Measurements from ENCODE around the gene SON. TPM values are rescaled to one million over a fixed set of nuclear protein-coding genes. Genes with fewer than 3 reads are reported as not detected.
"Not testable (repeated sequence)": the region's sequence is repeated elsewhere in the genome, so short reads cannot be mapped to it uniquely, and the experiment has no call there.

SON gene
- total RNA-seq, 4 donors from 2014 or later, result 134 to 474 (median 401) TPM

DNA sequence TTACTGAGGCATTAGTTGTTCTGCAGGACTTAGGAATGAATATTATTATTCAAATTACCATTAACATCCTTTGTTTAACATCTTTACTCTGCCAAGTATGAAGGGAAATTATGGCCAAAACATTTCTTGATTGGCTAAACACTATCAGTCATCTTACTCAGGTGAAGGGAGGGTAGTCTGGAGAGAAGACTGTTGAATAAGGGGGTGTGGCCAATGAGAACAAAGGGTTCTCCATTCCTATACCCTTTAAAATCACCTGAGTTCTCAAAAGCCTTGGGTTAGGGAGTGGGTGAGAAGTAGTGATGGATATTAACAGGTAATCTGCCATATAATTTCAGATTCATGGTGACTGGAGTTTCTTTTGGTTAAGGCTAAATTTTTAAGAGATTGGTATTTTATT, 79.4 kb downstream of the SON start:
- ATAC-seq, result no peak
- H3K4me3 ChIP-seq, result no peak overlapping the region
- H3K27me3 ChIP-seq, result no peaks in the 10 kb centered on the region
- H3K27ac ChIP-seq, result no peak overlapping the region
- no peaks in the 10 kb centered on the region for H3K4me1 ChIP-seq
- TF ChIP-seq EP300 (IDR thresholded peaks at IDR 0.05), result no peak
- no peak for TF ChIP-seq POLR2A (IDR thresholded peaks at IDR 0.05)
- no peak for TF ChIP-seq POLR2AphosphoS5 (IDR thresholded peaks at IDR 0.05)
- TF ChIP-seq CTCF (IDR thresholded peaks at IDR 0.05), result no peak
- H3K36me3 ChIP-seq, result peaks cover 0 to 79% of the 10 kb centered on the region in 2 donors
- H3K9me3 ChIP-seq, result no peaks in the 10 kb centered on the region

GRCh38 chr21:33626151-33626550, 83.3 kb downstream of the SON start:
- not testable (repeated sequence) for H3K4me3 ChIP-seq, H3K4me1 ChIP-seq, H3K9me3 ChIP-seq, H3K27ac ChIP-seq, ATAC-seq, H3K27me3 ChIP-seq
- peaks cover 0 to 75% of the 10 kb centered on the region in 2 donors for H3K36me3 ChIP-seq
- 87 to 96% methylated on average over 2 to 4 of the region's 7 CpGs for WGBS, 2 donors (ENCODE audit: low coverage in 1 of 2)

Other genes with a start within 250 kb of the SON start
- gene IFNAR1, start 218.1 kb upstream of the SON start, total RNA-seq, result 10 to 100 TPM; 28.9 to 44.1 (median 31.9) TPM
- gene IFNGR2, start 139.6 kb upstream of the SON start, total RNA-seq, result 10 to 100 TPM; 19.6 to 53.7 (median 41.1) TPM
- gene TMEM50B, start 63.1 kb upstream of the SON start, total RNA-seq, result 100 to 1,000 TPM in 1 of 4 donors, 10 to 100 TPM in 3; 56.4 to 175 (median 90.0) TPM
- 1 to 10 TPM in 3 of 4 donors, under 1 TPM in 1; 0.67 to 4.1 (median 2.7) TPM for gene DNAJC28, start 51.3 kb upstream of the SON start, total RNA-seq
- gene GART, start 921 bp upstream of the SON start, total RNA-seq, result 10 to 100 TPM; 41.8 to 74.2 (median 67.6) TPM
- 1 to 10 TPM; 3.1 to 7.2 (median 4.7) TPM for gene DONSON, start 45.6 kb downstream of the SON start, total RNA-seq
- gene CRYZL1, start 98.7 kb downstream of the SON start, total RNA-seq, result 10 to 100 TPM; 24.4 to 47.3 (median 33.0) TPM
- 10 to 100 TPM; 33.0 to 50.5 (median 45.9) TPM for gene ITSN1, start 99.5 kb downstream of the SON start, total RNA-seq